ENCODE measurements around the gene PLEKHG4B. TPM values are rescaled to one million over a fixed set of nuclear protein-coding genes. Genes with fewer than 3 reads are reported as not detected.

Gene PLEKHG4B
- total and polyA plus RNA-seq, 2 of the 8 experiments (the other 6 are each of a cell fraction or from before 2014, with no cell fraction given), result 31.1 to 43.6 TPM

DNA sequence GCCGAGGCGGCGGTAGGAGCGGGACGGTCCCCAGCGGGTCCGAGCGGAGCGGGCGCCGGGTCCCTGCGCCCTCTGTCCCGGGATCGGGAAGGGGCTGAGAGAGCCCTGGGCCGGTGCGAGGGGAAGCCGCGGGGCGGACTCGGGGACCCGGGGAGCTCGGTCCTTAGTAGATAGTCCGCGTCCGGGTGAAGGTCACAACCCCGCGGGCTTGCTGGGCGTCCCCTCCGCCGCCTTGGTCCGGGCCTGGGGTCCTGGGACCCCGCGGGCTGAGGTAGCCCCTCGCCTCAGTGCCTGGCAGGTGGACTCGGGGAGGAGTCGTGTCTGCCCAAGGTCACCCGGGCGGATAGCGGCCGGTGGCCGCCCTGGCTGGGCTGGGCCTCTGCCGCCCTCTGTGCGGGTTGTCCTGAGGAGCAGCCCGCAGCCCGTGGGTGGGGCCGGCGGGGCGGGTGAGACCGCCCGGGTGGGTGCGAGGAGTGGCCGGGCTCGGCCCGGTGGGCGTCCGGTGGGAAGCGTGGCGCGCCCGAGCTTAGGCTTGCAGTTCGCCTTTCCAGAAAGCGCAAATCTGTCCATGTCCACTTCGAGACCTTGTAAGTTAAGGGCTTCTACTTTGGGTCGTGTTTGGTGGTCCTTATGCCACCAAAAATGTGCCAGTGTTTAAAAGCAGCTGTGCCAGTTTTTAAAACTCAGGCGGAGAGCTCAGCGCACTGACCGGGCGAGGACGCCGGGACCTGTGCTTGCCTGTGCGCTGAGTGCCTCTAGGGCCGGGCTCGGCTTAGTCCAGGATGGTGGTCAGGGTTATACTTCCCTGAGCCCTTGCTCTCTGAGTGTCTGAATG lies 126.7 kb downstream of the PLEKHG4B start (continued):
- no peak for TF ChIP-seq RNF2 (IDR thresholded peaks at IDR 0.05; ENCODE audit: borderline replicate concordance, low read depth, low read length, missing control alignments, poor library complexity, severe bottlenecking)
- TF ChIP-seq HDAC2 (IDR thresholded peaks at IDR 0.05; ENCODE audit: borderline replicate concordance in 1 of 2, low read depth in 2 of 2, low read length in 2 of 2), result no peak
- TF ChIP-seq PHF8 (conservative IDR thresholded peaks at IDR 0.05; ENCODE audit: low read depth, low read length), result peak; percentile 56; the same call in 1 of the 2 replicates
- no peak for TF ChIP-seq POLR2A (IDR thresholded peaks at IDR 0.05; ENCODE audit: control extremely low read depth in 1 of 2, low read depth in 2 of 2, low read length in 2 of 2)
- 0 out of 4 replicates have a peak, but pooled peaks of 1 of the 2 experiments have one; percentile 28 for TF ChIP-seq SIN3A (conservative IDR thresholded peaks at IDR 0.05 in 1 of 2, IDR thresholded peaks at IDR 0.05 in 1 of 2; ENCODE audit: low read depth in 1 of 2, low read length in 2 of 2)
- TF ChIP-seq, protein P1, sequence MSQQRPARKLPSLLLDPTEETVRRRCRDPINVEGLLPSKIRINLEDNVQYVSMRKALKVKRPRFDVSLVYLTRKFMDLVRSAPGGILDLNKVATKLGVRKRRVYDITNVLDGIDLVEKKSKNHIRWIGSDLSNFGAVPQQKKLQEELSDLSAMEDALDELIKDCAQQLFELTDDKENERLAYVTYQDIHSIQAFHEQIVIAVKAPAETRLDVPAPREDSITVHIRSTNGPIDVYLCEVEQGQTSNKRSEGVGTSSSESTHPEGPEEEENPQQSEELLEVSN (IDR thresholded peaks at IDR 0.05), result 0 out of 2 replicates have a peak, but pooled peaks have one; percentile 29
